H4 (cell line): ENCODE measurements around the gene MUCL1. TPM values are rescaled to one million over a fixed set of nuclear protein-coding genes. Genes with fewer than 3 reads are reported as not detected.

ENCODE experiments used
- DNase-seq: peaks from one replicate; pipeline ENCODE4 v3.0.0-alpha.2; 2015; ENCODE audit warnings: low spot score
- total RNA-seq: library from RNA; depleted of rRNA; stranded (reverse); fragments of >200 nt; shearing (Covaris generic); gene quantifications from 2 replicates; pipeline ENCODE4 v1.2.3, GENCODE V29; 2014; rRNA removed

MUCL1 gene
- total RNA-seq, 1 experiment from 2014 or later: not detected

DNA sequence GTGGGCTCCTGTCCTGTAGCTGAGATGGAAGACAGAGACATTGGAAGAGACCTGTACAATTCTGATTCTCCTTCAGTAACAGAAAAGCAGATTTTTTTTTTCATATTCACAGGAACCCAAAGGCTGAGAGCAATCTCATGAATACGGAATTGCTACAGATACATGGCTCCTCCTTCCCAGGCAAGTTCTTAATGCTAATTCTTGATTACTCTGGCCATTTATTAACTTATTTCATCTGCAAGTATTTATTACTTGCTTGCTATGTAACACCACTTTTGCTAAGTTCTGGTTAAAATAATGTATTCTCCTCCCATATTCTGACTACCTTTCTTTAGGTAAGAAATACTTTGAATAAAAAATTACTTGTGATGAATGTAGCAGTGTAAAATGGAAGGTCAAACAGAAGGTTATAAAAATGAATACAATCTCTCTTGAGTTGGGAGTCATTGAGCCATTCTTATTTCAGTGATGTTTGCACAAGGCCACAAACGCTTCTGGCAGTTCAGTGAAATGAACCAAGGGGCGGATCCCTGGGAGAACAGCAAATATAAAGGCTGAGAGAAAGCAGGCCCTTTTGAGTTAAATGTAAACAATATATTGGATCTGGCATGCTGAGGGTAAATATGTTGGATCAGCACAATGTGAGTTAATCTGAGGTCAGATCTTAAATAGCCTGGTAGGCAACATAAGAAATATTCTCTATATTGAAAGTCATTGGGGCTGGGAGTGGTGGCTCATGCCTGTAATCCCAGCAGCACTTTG, 37.6 kb downstream of the MUCL1 start:
- DNase-seq: peak; percentile 88

Other genes starting within 250 kb of the MUCL1 start
- not detected in 2 replicates for gene LACRT, start 219.6 kb upstream of the MUCL1 start, total RNA-seq
- not detected in 2 replicates for gene DCD, start 206.2 kb upstream of the MUCL1 start, total RNA-seq
- gene TESPA1, start 130.2 kb downstream of the MUCL1 start, total RNA-seq: 1.8 and 11.7 TPM in 2 replicates
- gene NEUROD4, start 165.5 kb downstream of the MUCL1 start, total RNA-seq: not detected in 2 replicates